Nephron (organoid): ENCODE data around the gene HSPB1.
"Not testable (repeated sequence)": the region's sequence is repeated elsewhere in the genome, so short reads cannot be mapped to it uniquely, and the experiment has no call there.

Experiments used
- H3K27ac Mint-ChIP-seq, 3 experiments: 2 replicates each; pipeline ENCODE4 v1.8.0; 2020; ENCODE audit warnings: mixed read lengths in 3 of 3, mild to moderate bottlenecking in 2 of 3, moderate library complexity in 1 of 3
- H3K27me3 Mint-ChIP-seq: 2 replicates; pipeline ENCODE4 v1.8.0; 2021; ENCODE audit warnings: low read depth, mild to moderate bottlenecking, moderate library complexity, mixed read lengths
- H3K36me3 Mint-ChIP-seq: 2 replicates; pipeline ENCODE4 v1.8.0; 2020; ENCODE audit warnings: low read depth, mixed read lengths
- H3K4me1 Mint-ChIP-seq: 2 replicates; pipeline ENCODE4 v1.8.0; 2020; ENCODE audit warnings: mixed read lengths
- H3K4me3 Mint-ChIP-seq, 3 experiments: 2 replicates each; pipeline ENCODE4 v1.8.0; 2020; ENCODE audit warnings: mild to moderate bottlenecking in 3 of 3, mixed read lengths in 3 of 3, moderate library complexity in 2 of 3
- H3K9me3 Mint-ChIP-seq: 2 replicates; pipeline ENCODE4 v1.8.0; 2020; ENCODE audit warnings: mixed read lengths
- TF ChIP-seq, protein P1 (sequence below), 3 experiments: fragments of 200-600 bp; sonication (generic); IDR thresholded peaks; one replicate each; pipeline ENCODE4 v1.5.0; 2021; ENCODE audit warnings: antibody characterized with exemption in 3 of 3; ENCODE audit not compliant: unreplicated experiment in 3 of 3

Gene HSPB1

DNA sequence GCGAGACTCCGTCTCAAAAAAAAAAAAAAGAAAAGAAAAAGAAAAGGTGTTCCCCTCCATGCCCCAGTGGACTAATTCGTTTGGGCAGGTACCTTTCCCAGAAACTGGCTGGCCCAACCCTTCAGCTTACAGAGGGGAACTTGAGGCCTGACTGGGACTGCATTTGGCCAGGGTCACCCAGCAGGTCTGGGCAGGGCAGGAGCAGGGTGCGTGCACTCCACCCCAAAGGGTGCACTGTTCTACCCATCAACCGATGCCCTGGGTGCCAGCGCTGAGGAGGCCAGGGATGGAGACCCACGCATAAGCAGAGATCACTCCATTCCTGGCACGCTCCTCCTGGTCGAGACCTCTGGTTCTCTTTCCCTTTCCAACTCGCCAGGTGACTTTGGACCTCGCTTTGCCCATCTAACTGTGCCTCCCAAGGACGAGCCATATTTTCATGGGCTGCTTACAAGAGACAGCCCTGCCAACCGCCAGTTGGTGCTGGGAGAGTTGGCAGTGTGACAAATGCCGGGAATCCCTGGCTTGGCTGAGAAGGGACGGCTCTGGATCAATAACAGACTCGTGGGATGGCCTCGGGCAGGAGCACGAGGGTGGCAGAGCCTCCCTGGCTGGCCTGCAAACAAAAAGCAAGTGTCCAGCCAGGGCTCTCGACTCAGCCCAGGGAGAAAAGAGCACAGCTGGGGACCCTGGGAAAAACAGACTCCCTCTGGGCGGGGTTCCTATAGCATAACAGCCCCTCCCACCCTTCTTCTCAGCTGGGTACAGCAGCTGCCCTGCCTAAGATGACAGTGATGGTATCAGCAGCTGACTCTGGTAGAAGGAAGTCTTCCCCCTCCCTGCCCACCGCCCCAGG, 7.9 kb downstream of the HSPB1 start:
- TF ChIP-seq, protein P1, sequence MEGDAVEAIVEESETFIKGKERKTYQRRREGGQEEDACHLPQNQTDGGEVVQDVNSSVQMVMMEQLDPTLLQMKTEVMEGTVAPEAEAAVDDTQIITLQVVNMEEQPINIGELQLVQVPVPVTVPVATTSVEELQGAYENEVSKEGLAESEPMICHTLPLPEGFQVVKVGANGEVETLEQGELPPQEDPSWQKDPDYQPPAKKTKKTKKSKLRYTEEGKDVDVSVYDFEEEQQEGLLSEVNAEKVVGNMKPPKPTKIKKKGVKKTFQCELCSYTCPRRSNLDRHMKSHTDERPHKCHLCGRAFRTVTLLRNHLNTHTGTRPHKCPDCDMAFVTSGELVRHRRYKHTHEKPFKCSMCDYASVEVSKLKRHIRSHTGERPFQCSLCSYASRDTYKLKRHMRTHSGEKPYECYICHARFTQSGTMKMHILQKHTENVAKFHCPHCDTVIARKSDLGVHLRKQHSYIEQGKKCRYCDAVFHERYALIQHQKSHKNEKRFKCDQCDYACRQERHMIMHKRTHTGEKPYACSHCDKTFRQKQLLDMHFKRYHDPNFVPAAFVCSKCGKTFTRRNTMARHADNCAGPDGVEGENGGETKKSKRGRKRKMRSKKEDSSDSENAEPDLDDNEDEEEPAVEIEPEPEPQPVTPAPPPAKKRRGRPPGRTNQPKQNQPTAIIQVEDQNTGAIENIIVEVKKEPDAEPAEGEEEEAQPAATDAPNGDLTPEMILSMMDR (IDR thresholded peaks at IDR 0.05; ENCODE audit: unreplicated experiment in 3 of 3) = no peak
- Mint-ChIP-seq H3K27ac (peak overlapping the region; percentile 68 to 89 (median 83)), H3K36me3 (no peaks in the 10 kb centered on the region), H3K4me3 (no peak overlapping the region), H3K9me3 (no peaks in the 10 kb centered on the region), H3K4me1 (peaks cover 29% of the 10 kb centered on the region), H3K27me3 (peaks cover 3% of the 10 kb centered on the region)

DNA sequence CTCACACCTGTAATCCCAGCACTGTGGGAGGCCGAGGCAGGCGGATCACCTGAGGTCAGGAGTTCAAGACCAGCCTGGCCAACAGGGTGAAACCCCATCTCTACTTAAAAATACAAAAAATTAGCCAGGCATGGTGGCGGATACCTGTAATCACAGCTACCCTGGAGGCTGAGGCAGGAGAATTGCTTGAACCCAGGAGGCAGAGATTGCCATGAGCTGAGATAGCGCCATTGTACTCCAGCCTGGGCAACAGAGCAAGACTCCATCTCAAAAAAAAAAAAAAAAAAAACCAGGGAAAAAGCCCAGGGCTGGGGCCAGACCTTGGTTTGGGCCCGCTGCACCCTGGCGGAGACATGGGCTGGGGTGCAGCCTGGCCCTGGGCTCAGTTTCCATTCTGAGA, 9.4 kb downstream of the HSPB1 start:
- H3K4me3 Mint-ChIP-seq, H3K9me3 Mint-ChIP-seq, H3K27me3 Mint-ChIP-seq, H3K36me3 Mint-ChIP-seq, H3K27ac Mint-ChIP-seq: not testable (repeated sequence)
- peaks cover 25% of the 10 kb centered on the region for H3K4me1 Mint-ChIP-seq

DNA sequence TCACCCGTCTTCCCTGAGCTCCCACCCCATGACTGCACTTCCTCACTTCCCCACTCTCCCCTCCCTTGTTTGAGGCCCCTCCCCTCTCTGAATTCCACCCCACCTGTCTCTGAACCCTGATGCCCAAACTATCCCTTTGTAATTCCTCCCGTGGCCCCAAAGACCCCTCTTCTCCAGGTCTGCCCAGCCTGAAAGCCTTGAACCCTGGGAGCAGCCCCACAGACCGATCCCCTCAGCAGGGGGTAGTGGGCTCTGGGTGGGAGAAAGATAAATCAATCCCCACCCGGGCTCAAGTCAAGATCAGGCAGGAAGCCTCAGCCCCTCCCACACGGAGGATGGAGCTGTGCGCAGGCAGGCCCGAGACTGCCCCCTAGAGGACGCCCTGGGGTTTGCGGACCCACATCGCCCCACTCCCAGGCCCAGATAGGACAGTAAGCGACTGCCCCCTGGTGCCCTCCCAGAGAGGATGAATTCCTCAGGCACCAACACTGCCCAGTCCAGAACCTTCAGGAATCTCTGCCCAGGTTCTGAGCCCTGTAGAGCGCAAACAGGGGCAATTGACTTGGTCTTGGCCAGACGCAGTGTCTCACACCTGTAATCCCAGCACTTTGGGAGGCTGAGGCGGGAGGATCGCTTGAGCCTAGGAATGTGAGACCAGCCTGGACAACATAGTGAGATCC, 11.7 kb downstream of the HSPB1 start:
- Mint-ChIP-seq H3K4me3 (peak overlapping the region in 1 of 3 experiments; percentile 44), H3K27ac (peak overlapping the region in 1 of 3 experiments; percentile 31), H3K4me1 (peaks cover 23% of the 10 kb centered on the region), H3K9me3 (no peaks in the 10 kb centered on the region), H3K36me3 (no peaks in the 10 kb centered on the region), H3K27me3 (peaks cover 3% of the 10 kb centered on the region)
- TF ChIP-seq, protein P1 (IDR thresholded peaks at IDR 0.05; ENCODE audit: unreplicated experiment in 3 of 3) = peak; percentile 98 to 100 (median 99)

DNA sequence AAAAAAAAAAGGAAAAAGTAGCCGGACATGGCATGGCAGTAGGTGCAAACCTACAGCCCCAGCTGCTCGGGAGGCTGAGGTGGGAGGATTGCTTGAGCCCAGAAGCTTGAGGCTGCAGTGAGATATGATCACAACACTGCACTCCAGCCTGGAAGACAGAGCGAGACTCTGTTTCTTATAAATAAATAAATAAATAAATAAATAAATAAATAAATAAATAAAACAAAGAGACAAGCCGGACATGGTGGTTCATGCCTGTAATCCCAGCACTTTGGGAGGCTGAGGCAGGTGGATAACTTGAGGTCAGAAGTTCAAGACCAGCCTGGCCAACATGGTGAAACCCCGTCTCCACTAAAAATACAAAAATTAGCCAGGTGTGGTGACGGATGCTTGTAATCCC, 12.3 kb downstream of the HSPB1 start:
- not testable (repeated sequence) for H3K9me3 Mint-ChIP-seq, H3K27me3 Mint-ChIP-seq, H3K36me3 Mint-ChIP-seq, H3K27ac Mint-ChIP-seq, H3K4me3 Mint-ChIP-seq
- peaks cover 24% of the 10 kb centered on the region for H3K4me1 Mint-ChIP-seq

DNA sequence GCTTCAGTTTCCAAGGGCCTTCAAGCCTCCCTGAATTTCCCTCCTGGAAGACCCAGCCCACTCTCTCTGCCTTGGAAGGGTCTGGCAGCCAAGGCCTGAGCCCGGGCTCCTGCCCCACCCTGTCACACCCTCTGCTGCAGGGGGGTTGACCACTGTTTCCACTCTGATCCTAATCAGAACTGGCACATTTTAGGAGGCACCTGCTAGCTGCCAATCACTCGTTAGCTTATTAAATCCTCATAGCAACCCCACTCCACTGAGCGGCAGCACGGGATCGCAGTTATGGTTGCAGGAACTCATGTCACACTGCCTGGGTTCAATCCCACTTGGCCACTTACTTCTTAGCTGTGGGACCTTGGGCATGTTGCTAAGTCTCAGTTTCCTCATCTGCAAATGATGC, 12.9 kb downstream of the HSPB1 start:
- H3K27ac Mint-ChIP-seq = no peak overlapping the region
- H3K27me3 Mint-ChIP-seq = peaks cover 3% of the 10 kb centered on the region
- H3K9me3 Mint-ChIP-seq = no peaks in the 10 kb centered on the region
- peak overlapping the region in 1 of 3 experiments; percentile 6 for H3K4me3 Mint-ChIP-seq
- peaks cover 3% of the 10 kb centered on the region for H3K36me3 Mint-ChIP-seq
- peaks cover 21% of the 10 kb centered on the region for H3K4me1 Mint-ChIP-seq
- TF ChIP-seq, protein P1 (IDR thresholded peaks at IDR 0.05; ENCODE audit: unreplicated experiment in 3 of 3) = no peak

DNA sequence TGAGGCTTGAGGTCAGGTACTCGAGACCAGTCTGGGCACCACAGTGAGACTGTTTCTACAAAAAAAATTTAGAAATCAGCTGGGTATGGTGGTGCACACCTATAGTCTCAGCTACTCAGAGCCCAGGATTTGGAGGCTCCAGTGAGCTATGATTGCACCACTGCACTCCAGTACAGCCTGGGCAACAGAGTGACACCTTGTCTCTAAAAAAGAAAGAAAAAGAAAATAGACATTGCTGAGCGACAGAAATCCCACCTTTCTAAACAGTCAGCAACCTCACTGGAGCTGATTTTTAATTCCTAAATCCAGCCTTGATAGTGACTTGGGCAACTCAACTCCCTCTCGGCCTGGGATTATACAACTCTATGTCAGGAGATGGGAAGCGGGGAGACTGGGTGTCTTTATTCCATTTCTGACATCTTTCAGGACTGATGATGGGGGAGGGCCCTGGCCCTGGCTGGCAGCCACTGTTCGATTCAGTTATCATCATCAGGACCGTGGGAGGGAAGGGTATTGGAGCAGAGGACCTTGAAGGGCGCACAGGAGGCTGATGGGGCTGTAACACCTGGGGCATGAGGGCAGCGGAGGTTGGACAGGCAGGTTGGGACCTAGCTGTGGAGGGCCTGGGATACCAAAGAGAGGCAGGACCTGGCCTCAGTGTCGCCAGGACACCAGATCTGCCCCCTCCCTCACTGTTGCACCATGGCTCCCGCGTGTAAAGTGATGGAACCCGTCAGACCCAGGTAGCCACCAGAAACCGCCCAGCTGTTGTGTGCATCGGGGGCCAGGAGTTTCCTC, 14.7 kb downstream of the HSPB1 start:
- Mint-ChIP-seq H3K9me3 (no peaks in the 10 kb centered on the region), H3K27ac (peak overlapping the region; percentile 71 to 98 (median 91)), H3K36me3 (peaks cover 9% of the 10 kb centered on the region), H3K4me3 (peak overlapping the region; percentile 81 to 96 (median 86)), H3K27me3 (peaks cover 3% of the 10 kb centered on the region), H3K4me1 (peaks cover 16% of the 10 kb centered on the region)
- TF ChIP-seq, protein P1 (IDR thresholded peaks at IDR 0.05; ENCODE audit: unreplicated experiment in 3 of 3) = no peak
